Measurements from ENCODE around the gene TBX10.
"Not testable (repeated sequence)": the region's sequence is repeated elsewhere in the genome, so short reads cannot be mapped to it uniquely, and the experiment has no call there.

The TBX10 gene

GRCh38 chr11:67639438-67639859, at the start of gene TBX10:
Gene TBX10 (minus strand): TSS chr11:67639763. CDS start chr11:67639472, 291 bp downstream.
- DNase-seq, result no peak

GRCh38 chr11:67689178-67689577, 49.6 kb upstream of the TBX10 start:
- DNase-seq, result no peak

GRCh38 chr11:67687986-67688385, 48.4 kb upstream of the TBX10 start:
- no peak for DNase-seq

- DNase-seq, result not testable (repeated sequence)
These were observed 46.2 kb upstream of the TBX10 start for GRCh38 chr11:67685641-67686332.

- not testable (repeated sequence) for DNase-seq
These were observed 42.8 kb upstream of the TBX10 start for GRCh38 chr11:67682126-67683034.

GRCh38 chr11:67680696-67681470, 41.3 kb upstream of the TBX10 start:
- no peak for DNase-seq

- DNase-seq, result no peak
These were observed 35.6 kb upstream of the TBX10 start for GRCh38 chr11:67675058-67675747.

- no peak for DNase-seq
These were observed 34.9 kb upstream of the TBX10 start, which contains the start of gene ALDH3B2 for GRCh38 chr11:67674442-67674871. Gene ALDH3B2 (minus strand): TSS chr11:67674623. CDS start chr11:67666935, 7,688 bp downstream.

- DNase-seq, result no peak
These were observed 34.3 kb upstream of the TBX10 start for GRCh38 chr11:67673902-67674301.

- no peak for DNase-seq
These were observed 33.8 kb upstream of the TBX10 start for GRCh38 chr11:67673358-67673757.

GRCh38 chr11:67671211-67671520, 31.6 kb upstream of the TBX10 start:
- DNase-seq, result no peak

GRCh38 chr11:67670316-67671210, 31.0 kb upstream of the TBX10 start:
- DNase-seq, result no peak

- DNase-seq, result no peak
These were observed 28.6 kb upstream of the TBX10 start for GRCh38 chr11:67668192-67668551.

GRCh38 chr11:67667490-67668191, 28.1 kb upstream of the TBX10 start:
- DNase-seq, result no peak

GRCh38 chr11:67666676-67667489, 27.3 kb upstream of the TBX10 start:
- DNase-seq, result no peak

GRCh38 chr11:67666303-67666645, 26.7 kb upstream of the TBX10 start:
- DNase-seq, result no peak

GRCh38 chr11:67665541-67666302, 26.2 kb upstream of the TBX10 start:
- DNase-seq, result no peak

- DNase-seq, result no peak
These were observed 25.4 kb upstream of the TBX10 start for GRCh38 chr11:67664696-67665540.
